Breast epithelium (tissue), 4 donors: ENCODE results near the gene SLF2. TPM values are rescaled to one million over a fixed set of nuclear protein-coding genes. Genes with fewer than 3 reads are reported as not detected.

ENCODE experiments used
- DNase-seq, 2 donors: peaks; one replicate each; pipeline ENCODE4 v3.0.0-alpha.2; 2019; ENCODE audit warnings: low spot score in 2 of 2
- H3K27ac ChIP-seq, 2 donors: fragments of 200-600 bp; sonication (generic) in 1 of 2; one replicate each; pipeline ENCODE4 v1.5.1; 2016 to 2019; ENCODE audit warnings: mild to moderate bottlenecking in 1 of 2
- H3K27me3 ChIP-seq, 2 donors: fragments of 200-600 bp; sonication (generic) in 1 of 2; one replicate each; pipeline versions ENCODE4 v1.5.1 to v1.6.0; 2017 to 2019; ENCODE audit warnings: control low read depth in 1 of 2, mild to moderate bottlenecking in 1 of 2
- H3K36me3 ChIP-seq: fragments of 200-600 bp; one replicate; pipeline ENCODE4 v1.5.1; 2019
- H3K4me1 ChIP-seq, 2 donors: fragments of 200-600 bp; sonication (generic); one replicate each; pipeline ENCODE4 v1.5.1; 2016 to 2019; ENCODE audit warnings: control low read depth in 1 of 2
- H3K4me3 ChIP-seq, 3 donors: fragments of 200-600 bp; sonication (generic); 1 replicate in 2 of 3; 2 replicates in 1 of 3; pipeline ENCODE4 v1.5.1; 2016 to 2019; ENCODE audit warnings: mild to moderate bottlenecking in 3 of 3, moderate library complexity in 2 of 3
- H3K9me3 ChIP-seq, 2 donors: fragments of 200-600 bp; sonication (generic) in 1 of 2; one replicate each; pipeline ENCODE4 v1.5.1; 2016 to 2019; ENCODE audit warnings: control low read depth in 1 of 2
- POLR2A ChIP-seq: fragments of 450-650 bp; IDR thresholded peaks from one replicate; pipeline ENCODE4 v1.6.1; 2016; ENCODE audit warnings: antibody characterized with exemption, mild to moderate bottlenecking, moderate library complexity
- POLR2AphosphoS5 ChIP-seq, 3 donors: sonication (generic); formaldehyde crosslinking; IDR thresholded peaks; one replicate each; pipeline ENCODE4 v1.6.1; 2017; ENCODE audit warnings: antibody characterized with exemption in 3 of 3
- intact Hi-C: fragments of 100-400 bp; cut with DNase I; formaldehyde crosslinking; loops from one replicate; pipeline ENCODE4 v1.15.1; 2023; ENCODE audit warnings: low total_unique reads
- total RNA-seq, 3 donors: library from RNA; depleted of rRNA; stranded (reverse); fragments of >200 nt; gene quantifications; one replicate each; pipeline ENCODE4 v1.1.0, GENCODE V29; 2016
- TF ChIP-seq, protein P1 (sequence below), 3 donors: fragments of 450-650 bp; IDR thresholded peaks; one replicate each; pipeline ENCODE4 v1.5.1; 2016 to 2017; ENCODE audit warnings: antibody characterized with exemption in 3 of 3, mild to moderate bottlenecking in 3 of 3, moderate library complexity in 3 of 3

Gene SLF2
- total RNA-seq, 3 donors from 2014 or later: 24.8 to 34.2 (median 31.8) TPM

GRCh38 chr10:100895346-100895745 is 17.4 kb upstream of the SLF2 start:
- no peak for TF ChIP-seq POLR2A
- TF ChIP-seq, protein P1, sequence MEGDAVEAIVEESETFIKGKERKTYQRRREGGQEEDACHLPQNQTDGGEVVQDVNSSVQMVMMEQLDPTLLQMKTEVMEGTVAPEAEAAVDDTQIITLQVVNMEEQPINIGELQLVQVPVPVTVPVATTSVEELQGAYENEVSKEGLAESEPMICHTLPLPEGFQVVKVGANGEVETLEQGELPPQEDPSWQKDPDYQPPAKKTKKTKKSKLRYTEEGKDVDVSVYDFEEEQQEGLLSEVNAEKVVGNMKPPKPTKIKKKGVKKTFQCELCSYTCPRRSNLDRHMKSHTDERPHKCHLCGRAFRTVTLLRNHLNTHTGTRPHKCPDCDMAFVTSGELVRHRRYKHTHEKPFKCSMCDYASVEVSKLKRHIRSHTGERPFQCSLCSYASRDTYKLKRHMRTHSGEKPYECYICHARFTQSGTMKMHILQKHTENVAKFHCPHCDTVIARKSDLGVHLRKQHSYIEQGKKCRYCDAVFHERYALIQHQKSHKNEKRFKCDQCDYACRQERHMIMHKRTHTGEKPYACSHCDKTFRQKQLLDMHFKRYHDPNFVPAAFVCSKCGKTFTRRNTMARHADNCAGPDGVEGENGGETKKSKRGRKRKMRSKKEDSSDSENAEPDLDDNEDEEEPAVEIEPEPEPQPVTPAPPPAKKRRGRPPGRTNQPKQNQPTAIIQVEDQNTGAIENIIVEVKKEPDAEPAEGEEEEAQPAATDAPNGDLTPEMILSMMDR (IDR thresholded peaks at IDR 0.05): no peak
- no peak for TF ChIP-seq POLR2AphosphoS5 (IDR thresholded peaks at IDR 0.05)
- Histone ChIP-seq H3K4me3 (no peak overlapping the region), H3K4me1 (no peaks in the 10 kb centered on the region), H3K9me3 (no peaks in the 10 kb centered on the region), H3K27ac (no peak overlapping the region), H3K36me3 (no peaks in the 10 kb centered on the region), H3K27me3 (peaks cover 0 to 7% of the 10 kb centered on the region in 2 donors)
- intact Hi-C loops: no loop called here
- peak in 1 of 2 donors; percentile 4 for DNase-seq

- Histone ChIP-seq H3K4me1 (no peaks in the 10 kb centered on the region), H3K4me3 (no peak overlapping the region), H3K9me3 (no peaks in the 10 kb centered on the region), H3K27me3 (peaks cover 0 to 3% of the 10 kb centered on the region in 2 donors), H3K36me3 (no peaks in the 10 kb centered on the region), H3K27ac (no peak overlapping the region)
- DNase-seq: no peak
- intact Hi-C loops: no loop called here
- TF ChIP-seq POLR2A: no peak
- TF ChIP-seq POLR2AphosphoS5 (IDR thresholded peaks at IDR 0.05): no peak
- TF ChIP-seq, protein P1 (IDR thresholded peaks at IDR 0.05): no peak
Observed at GRCh38 chr10:100895896-100896295, 16.9 kb upstream of the SLF2 start.

DNA sequence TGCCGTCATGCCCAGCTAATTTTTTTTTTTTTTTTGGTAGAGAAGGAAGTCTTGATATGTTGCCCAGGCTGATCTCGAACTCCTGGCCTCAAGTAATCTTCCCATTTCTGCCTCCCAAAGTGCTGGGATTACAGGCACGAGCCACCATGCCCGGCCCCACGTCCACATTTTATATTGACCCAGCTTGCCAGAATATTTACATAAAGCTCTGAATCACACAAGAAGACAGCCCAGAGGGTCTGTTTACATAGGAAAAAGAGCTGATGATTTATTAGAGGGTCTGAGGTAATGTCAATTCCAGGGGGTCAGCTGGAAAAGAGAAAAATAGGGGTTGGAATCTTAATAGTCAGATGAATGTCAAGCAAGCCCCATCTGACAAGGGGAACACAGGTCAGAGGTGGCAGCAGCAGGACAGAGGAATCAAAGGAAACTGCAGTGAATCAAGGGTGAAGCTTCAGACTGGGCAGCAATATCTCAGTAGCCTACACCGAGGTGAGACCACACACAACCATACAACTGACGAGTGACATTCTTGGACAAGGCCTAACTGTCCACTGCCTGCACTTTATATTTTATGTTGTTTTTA is 15.8 kb upstream of the SLF2 start:
- intact Hi-C loops: no loop called here
- no peak overlapping the region for H3K4me3 ChIP-seq
- TF ChIP-seq POLR2AphosphoS5 (IDR thresholded peaks at IDR 0.05) (no peak), POLR2A (no peak)
- TF ChIP-seq, protein P1 (IDR thresholded peaks at IDR 0.05): no peak
- no peak overlapping the region for H3K27ac ChIP-seq
- H3K36me3 ChIP-seq: no peaks in the 10 kb centered on the region
- H3K9me3 ChIP-seq: no peaks in the 10 kb centered on the region
- H3K27me3 ChIP-seq: peaks cover 0 to 3% of the 10 kb centered on the region in 2 donors
- no peaks in the 10 kb centered on the region for H3K4me1 ChIP-seq
- no peak for DNase-seq

GRCh38 chr10:100897976-100898375 is 14.8 kb upstream of the SLF2 start:
- H3K4me1 ChIP-seq: no peaks in the 10 kb centered on the region
- H3K9me3 ChIP-seq: no peaks in the 10 kb centered on the region
- no peak overlapping the region for H3K4me3 ChIP-seq
- no peak overlapping the region for H3K27ac ChIP-seq
- no peak for TF ChIP-seq POLR2A
- TF ChIP-seq, protein P1 (IDR thresholded peaks at IDR 0.05): no peak
- TF ChIP-seq POLR2AphosphoS5 (IDR thresholded peaks at IDR 0.05): no peak
- H3K36me3 ChIP-seq: no peaks in the 10 kb centered on the region
- H3K27me3 ChIP-seq: peaks cover 0 to 3% of the 10 kb centered on the region in 2 donors
- no peak for DNase-seq
- intact Hi-C loops: no loop called here

GRCh38 chr10:100899171-100899570 is 13.6 kb upstream of the SLF2 start:
- H3K4me1 ChIP-seq: no peaks in the 10 kb centered on the region
- H3K27me3 ChIP-seq: peaks cover 0 to 3% of the 10 kb centered on the region in 2 donors
- no peaks in the 10 kb centered on the region for H3K36me3 ChIP-seq
- no peak for TF ChIP-seq POLR2A
- no peak for TF ChIP-seq POLR2AphosphoS5 (IDR thresholded peaks at IDR 0.05)
- TF ChIP-seq, protein P1 (IDR thresholded peaks at IDR 0.05): no peak
- H3K9me3 ChIP-seq: no peaks in the 10 kb centered on the region
- H3K4me3 ChIP-seq: no peak overlapping the region
- intact Hi-C loops: no loop called here
- H3K27ac ChIP-seq: no peak overlapping the region
- no peak for DNase-seq
